Fibroblast of lung (primary cell): ENCODE data around the gene VPS35. TPM values are rescaled to one million over a fixed set of nuclear protein-coding genes. Genes with fewer than 3 reads are reported as not detected.
A peak's percentile ranks its signal among the peaks of the same experiment; 100 is the strongest.

Experiments used
- DNase-seq, 2 donors: peaks; one replicate each; pipeline versions ENCODE4 v3.0.0 to v3.0.0-alpha.2; 2010; ENCODE audit warnings: low read depth in 2 of 2
- H2AFZ ChIP-seq: 2 replicates; pipeline ENCODE4 v1.5.1; 2012; ENCODE audit warnings: low read length, control low read depth, inconsistent platforms
- H3K27ac ChIP-seq: 2 replicates; pipeline ENCODE4 v1.5.1; 2011; ENCODE audit warnings: low read length, control low read depth; ENCODE audit not compliant: insufficient read depth
- H3K27me3 ChIP-seq: 2 replicates; pipeline ENCODE4 v1.5.1; 2011; ENCODE audit warnings: mild to moderate bottlenecking, low read length; ENCODE audit not compliant: control insufficient read depth, insufficient read depth
- H3K36me3 ChIP-seq: 2 replicates; pipeline ENCODE4 v1.5.1; 2011; ENCODE audit warnings: low read length; ENCODE audit not compliant: control insufficient read depth, insufficient read depth
- H3K4me1 ChIP-seq: 2 replicates; pipeline ENCODE4 v1.5.1; 2011; ENCODE audit warnings: low read length; ENCODE audit not compliant: control insufficient read depth, insufficient read depth; ENCODE audit errors: extremely low read depth
- H3K4me2 ChIP-seq: 2 replicates; pipeline ENCODE4 v1.5.1; 2011; ENCODE audit warnings: low read length, control low read depth; ENCODE audit not compliant: insufficient read depth; ENCODE audit errors: extremely low read depth
- H3K4me3 ChIP-seq, 4 experiments: fragments of 200-600 bp in 1 of 4; sonication (generic) in 1 of 4; replicated peaks in 1 of 4; 2 replicates each; pipeline ENCODE4 v1.5.1; 2011 to 2016; ENCODE audit warnings: low read length in 4 of 4, low read depth in 3 of 4, mild to moderate bottlenecking in 3 of 4, control low read depth in 2 of 4, inconsistent platforms in 1 of 4, mixed read lengths in 1 of 4; ENCODE audit not compliant: insufficient read depth in 1 of 4; ENCODE audit errors: control extremely low read depth in 1 of 4
- H3K79me2 ChIP-seq: 2 replicates; pipeline ENCODE4 v1.5.1; 2012; ENCODE audit warnings: mild to moderate bottlenecking, low read length, inconsistent platforms; ENCODE audit not compliant: control insufficient read depth, insufficient read depth
- H3K9ac ChIP-seq: 2 replicates; pipeline ENCODE4 v1.5.1; 2011; ENCODE audit warnings: mild to moderate bottlenecking, low read length, control low read depth; ENCODE audit not compliant: insufficient read depth
- H3K9me3 ChIP-seq: 2 replicates; pipeline ENCODE4 v1.5.1; 2012; ENCODE audit warnings: low read depth, low read length; ENCODE audit not compliant: control insufficient read depth, insufficient read depth
- H4K20me1 ChIP-seq: 2 replicates; pipeline ENCODE4 v1.5.1; 2011; ENCODE audit warnings: low read length; ENCODE audit not compliant: control insufficient read depth, insufficient read depth; ENCODE audit errors: extremely low read depth
- CTCF ChIP-seq, 2 donors: IDR thresholded peaks in 1 of 2; conservative IDR thresholded peaks in 1 of 2; 1 replicate in 1 of 2; 2 replicates in 1 of 2; pipeline ENCODE4 v1.5.1; 2011 to 2012; ENCODE audit warnings: low read length in 2 of 2, control low read depth in 1 of 2, inconsistent platforms in 1 of 2, low read depth in 1 of 2, mild to moderate bottlenecking in 1 of 2
- EZH2 ChIP-seq: IDR thresholded peaks from 2 replicates; pipeline ENCODE4 v1.5.1; 2012; ENCODE audit warnings: low read length, control low read depth, mild to moderate bottlenecking; ENCODE audit errors: missing control alignments
- polyA plus RNA-seq, 2 donors: library from polyadenylated mRNA; depleted of rRNA in 1 of 2; stranded (reverse) in 1 of 2; unstranded in 1 of 2; fragments of >200 nt; gene quantifications; 2 replicates each; pipeline ENCODE4 v1.2.1, GENCODE V29; 2011 to 2012; ENCODE audit warnings: missing spikeins in 1 of 2
- total RNA-seq: library from RNA; depleted of rRNA; stranded (reverse); fragments of >200 nt; gene quantifications from 2 replicates; pipeline ENCODE4 v1.2.1, GENCODE V29; 2014

Gene VPS35
- total and polyA plus RNA-seq, 2 donors (not counting 1 experiment from before 2014, with no cell fraction given): 77.2 to 92.3 TPM

GRCh38 chr16:46621006-46621933 lies 67.7 kb downstream of the VPS35 start, which contains the start of gene SHCBP1:
Gene SHCBP1, minus strand, starts transcription at chr16:46621379. Its CDS starts 20 bp downstream, at chr16:46621359.
- H3K79me2 ChIP-seq: peaks cover 25% of the 10 kb centered on the region
- H3K4me2 ChIP-seq: peak within 1 kb of the TSS; percentile 85
- peak; percentile 84 to 86 for DNase-seq
- H4K20me1 ChIP-seq: no peaks in the 10 kb centered on the region
- H3K9ac ChIP-seq: peak within 1 kb of the TSS; percentile 62
- H3K36me3 ChIP-seq: peaks cover 1% of the 10 kb centered on the region
- peaks cover 7% of the 10 kb centered on the region for H3K4me1 ChIP-seq
- no peaks in the 10 kb centered on the region for H3K27me3 ChIP-seq
- H3K9me3 ChIP-seq: no peaks in the 10 kb centered on the region
- H2AFZ ChIP-seq: peak within 1 kb of the TSS; percentile 62
- TF ChIP-seq EZH2: no peak
- H3K27ac ChIP-seq: peak within 1 kb of the TSS; percentile 75
- peak within 1 kb of the TSS; percentile 73 to 97 (median 90) for H3K4me3 ChIP-seq

GRCh38 chr16:46620266-46621005 lies 68.5 kb downstream of the VPS35 start:
- H3K9me3 ChIP-seq: no peaks in the 10 kb centered on the region
- peaks cover 25% of the 10 kb centered on the region for H3K79me2 ChIP-seq
- no peak for TF ChIP-seq EZH2
- TF ChIP-seq CTCF (conservative IDR thresholded peaks at IDR 0.05 in 1 of 2, IDR thresholded peaks at IDR 0.05 in 1 of 2; ENCODE audit: low read depth in 1 of 2, low read length in 2 of 2): no peak
- peak overlapping the region; percentile 73 to 97 (median 90) for H3K4me3 ChIP-seq
- no peaks in the 10 kb centered on the region for H4K20me1 ChIP-seq
- peaks cover 3% of the 10 kb centered on the region for H3K36me3 ChIP-seq
- peak overlapping the region; percentile 46 for H2AFZ ChIP-seq
- H3K9ac ChIP-seq: peak overlapping the region; percentile 62
- H3K27me3 ChIP-seq: no peaks in the 10 kb centered on the region
- peak overlapping the region; percentile 85 for H3K4me2 ChIP-seq
- peaks cover 7% of the 10 kb centered on the region for H3K4me1 ChIP-seq
- peak in 1 of 2 donors; percentile 24 for DNase-seq
- H3K27ac ChIP-seq: peak overlapping the region; percentile 75

GRCh38 chr16:46618516-46618915 lies 70.5 kb downstream of the VPS35 start:
- no peak overlapping the region for H3K4me2 ChIP-seq
- no peaks in the 10 kb centered on the region for H3K27me3 ChIP-seq
- H4K20me1 ChIP-seq: no peaks in the 10 kb centered on the region
- H3K4me3 ChIP-seq: no peak overlapping the region
- H3K79me2 ChIP-seq: peaks cover 27% of the 10 kb centered on the region
- peaks cover 3% of the 10 kb centered on the region for H3K36me3 ChIP-seq
- H3K4me1 ChIP-seq: peaks cover 7% of the 10 kb centered on the region
- TF ChIP-seq CTCF (conservative IDR thresholded peaks at IDR 0.05 in 1 of 2, IDR thresholded peaks at IDR 0.05 in 1 of 2; ENCODE audit: low read depth in 1 of 2, low read length in 2 of 2) (no peak), EZH2 (no peak)
- H2AFZ ChIP-seq: no peak overlapping the region
- H3K27ac ChIP-seq: no peak overlapping the region
- H3K9me3 ChIP-seq: no peaks in the 10 kb centered on the region
- H3K9ac ChIP-seq: no peak overlapping the region
- no peak for DNase-seq
